Astrocyte (in vitro differentiated cells and primary cell): ENCODE data around the gene ZNF493. TPM values are rescaled to one million over a fixed set of nuclear protein-coding genes. Genes with fewer than 3 reads are reported as not detected.

Source experiments
- DNase-seq: peaks from one replicate; pipeline ENCODE4 v3.0.0-alpha.2; 2010; ENCODE audit warnings: low read depth
- FAIRE-seq: peaks from 2 replicates; lab custom pipeline; 2011; peaks lifted over from hg19 to GRCh38; lab: Jason Lieb, UNC
- H2AFZ ChIP-seq: 2 replicates; pipeline ENCODE4 v1.6.0; 2012; ENCODE audit warnings: low read depth, low read length, inconsistent platforms
- H3K27ac ChIP-seq: 2 replicates; pipeline ENCODE4 v1.5.1; 2011; ENCODE audit warnings: low read depth, low read length, inconsistent platforms
- H3K27me3 ChIP-seq: 2 replicates; pipeline ENCODE4 v1.6.0; 2011; ENCODE audit warnings: low read length, inconsistent platforms; ENCODE audit not compliant: insufficient read depth
- H3K36me3 ChIP-seq: 2 replicates; pipeline ENCODE4 v1.5.1; 2011; ENCODE audit warnings: low read length, inconsistent platforms; ENCODE audit not compliant: insufficient read depth
- H3K4me1 ChIP-seq: 2 replicates; pipeline ENCODE4 v1.5.1; 2011; ENCODE audit warnings: low read length, inconsistent platforms; ENCODE audit not compliant: insufficient read depth
- H3K4me2 ChIP-seq: 2 replicates; pipeline ENCODE4 v1.6.0; 2012; ENCODE audit warnings: low read length, inconsistent platforms
- H3K4me3 ChIP-seq: 2 replicates; pipeline ENCODE4 v1.5.1; 2011; ENCODE audit warnings: low read depth, mild to moderate bottlenecking, low read length, inconsistent platforms; ENCODE audit not compliant: insufficient read depth
- H3K79me2 ChIP-seq: 2 replicates; pipeline ENCODE4 v1.6.0; 2012; ENCODE audit warnings: mild to moderate bottlenecking, low read length, inconsistent platforms; ENCODE audit not compliant: insufficient read depth
- H3K9ac ChIP-seq: 2 replicates; pipeline ENCODE4 v1.6.0; 2012; ENCODE audit warnings: mild to moderate bottlenecking, low read length, inconsistent platforms
- H3K9me3 ChIP-seq: 2 replicates; pipeline ENCODE4 v1.5.1; 2012; ENCODE audit warnings: low read depth, mild to moderate bottlenecking, low read length, inconsistent platforms; ENCODE audit not compliant: insufficient read depth
- H4K20me1 ChIP-seq: 2 replicates; pipeline ENCODE4 v1.6.0; 2012; ENCODE audit warnings: low read length, inconsistent platforms; ENCODE audit not compliant: insufficient read depth
- H3K27ac Mint-ChIP-seq: one replicate; pipeline ENCODE4 v1.8.0; 2021; ENCODE audit warnings: mild to moderate bottlenecking, mixed read lengths; ENCODE audit not compliant: unreplicated experiment
- H3K27me3 Mint-ChIP-seq: one replicate; pipeline ENCODE4 v1.8.0; 2021; ENCODE audit warnings: low read depth, mixed read lengths; ENCODE audit not compliant: unreplicated experiment
- H3K36me3 Mint-ChIP-seq: one replicate; pipeline ENCODE4 v1.8.0; 2021; ENCODE audit warnings: low read depth, mixed read lengths; ENCODE audit not compliant: unreplicated experiment
- H3K4me1 Mint-ChIP-seq: one replicate; pipeline ENCODE4 v1.8.0; 2021; ENCODE audit warnings: low read depth, mixed read lengths; ENCODE audit not compliant: unreplicated experiment
- H3K4me3 Mint-ChIP-seq: one replicate; pipeline ENCODE4 v1.8.0; 2021; ENCODE audit warnings: mild to moderate bottlenecking, moderate library complexity, mixed read lengths; ENCODE audit not compliant: unreplicated experiment
- H3K9me3 Mint-ChIP-seq: one replicate; pipeline ENCODE4 v1.8.0; 2021; ENCODE audit warnings: mild to moderate bottlenecking, mixed read lengths; ENCODE audit not compliant: unreplicated experiment
- EZH2 ChIP-seq: IDR thresholded peaks from 2 replicates; pipeline ENCODE4 v1.6.1; 2012; ENCODE audit warnings: mild to moderate bottlenecking, low read length, inconsistent platforms; ENCODE audit not compliant: insufficient read depth
- total RNA-seq: library from RNA; stranded (reverse); gene quantifications from 2 replicates; pipeline ENCODE4 v1.2.1, GENCODE V29; 2021
- TF ChIP-seq, protein P1 (sequence below): IDR thresholded peaks from 2 replicates; pipeline ENCODE4 v1.5.1; 2011; ENCODE audit warnings: low read depth, mild to moderate bottlenecking, inconsistent platforms, low read length, moderate library complexity; ENCODE audit not compliant: insufficient read depth

ZNF493 gene
- total RNA-seq, 1 donor from 2014 or later, result 13.0 TPM

DNA sequence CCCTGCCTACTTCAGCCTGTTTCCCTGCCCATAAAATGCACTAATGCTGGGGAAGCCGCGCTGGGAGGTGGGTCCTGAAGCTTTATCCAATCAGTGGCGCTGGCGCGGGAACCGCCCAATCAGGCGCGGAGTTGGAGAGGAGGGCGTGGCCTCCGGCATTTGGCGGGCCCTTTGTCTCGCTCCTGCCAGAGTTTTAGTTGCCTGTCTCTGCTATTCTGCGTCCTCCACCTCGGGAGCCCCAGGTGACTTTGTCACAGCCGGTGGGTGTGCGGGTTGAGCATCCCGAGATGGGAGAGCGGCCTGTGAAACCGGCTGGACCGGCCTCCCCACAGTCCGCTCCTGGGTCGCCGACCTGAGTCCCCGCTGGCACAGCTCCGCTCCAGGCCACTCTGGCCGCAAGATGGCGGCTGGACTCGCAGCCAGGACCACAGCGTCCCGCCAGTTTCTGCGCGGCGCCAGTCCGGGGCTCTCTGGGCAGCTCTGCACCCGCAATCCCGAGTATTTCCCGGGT, 77.8 kb downstream of the ZNF493 start:
- Mint-ChIP-seq H3K27me3 (no peaks in the 10 kb centered on the region), H3K9me3 (peaks cover 4% of the 10 kb centered on the region), H3K27ac (no peak overlapping the region), H3K4me3 (no peak overlapping the region), H3K4me1 (no peaks in the 10 kb centered on the region), H3K36me3 (no peaks in the 10 kb centered on the region)
- Histone ChIP-seq H3K79me2 (no peaks in the 10 kb centered on the region), H3K4me2 (peak overlapping the region; percentile 83), H3K4me3 (peak overlapping the region; percentile 54), H3K9ac (peak overlapping the region; percentile 41), H3K9me3 (no peaks in the 10 kb centered on the region), H2AFZ (peak overlapping the region; percentile 92), H3K27me3 (no peaks in the 10 kb centered on the region), H4K20me1 (no peaks in the 10 kb centered on the region), H3K4me1 (no peaks in the 10 kb centered on the region), H3K27ac (no peak overlapping the region), H3K36me3 (no peaks in the 10 kb centered on the region)
- TF ChIP-seq EZH2, result no peak
- TF ChIP-seq, protein P1, sequence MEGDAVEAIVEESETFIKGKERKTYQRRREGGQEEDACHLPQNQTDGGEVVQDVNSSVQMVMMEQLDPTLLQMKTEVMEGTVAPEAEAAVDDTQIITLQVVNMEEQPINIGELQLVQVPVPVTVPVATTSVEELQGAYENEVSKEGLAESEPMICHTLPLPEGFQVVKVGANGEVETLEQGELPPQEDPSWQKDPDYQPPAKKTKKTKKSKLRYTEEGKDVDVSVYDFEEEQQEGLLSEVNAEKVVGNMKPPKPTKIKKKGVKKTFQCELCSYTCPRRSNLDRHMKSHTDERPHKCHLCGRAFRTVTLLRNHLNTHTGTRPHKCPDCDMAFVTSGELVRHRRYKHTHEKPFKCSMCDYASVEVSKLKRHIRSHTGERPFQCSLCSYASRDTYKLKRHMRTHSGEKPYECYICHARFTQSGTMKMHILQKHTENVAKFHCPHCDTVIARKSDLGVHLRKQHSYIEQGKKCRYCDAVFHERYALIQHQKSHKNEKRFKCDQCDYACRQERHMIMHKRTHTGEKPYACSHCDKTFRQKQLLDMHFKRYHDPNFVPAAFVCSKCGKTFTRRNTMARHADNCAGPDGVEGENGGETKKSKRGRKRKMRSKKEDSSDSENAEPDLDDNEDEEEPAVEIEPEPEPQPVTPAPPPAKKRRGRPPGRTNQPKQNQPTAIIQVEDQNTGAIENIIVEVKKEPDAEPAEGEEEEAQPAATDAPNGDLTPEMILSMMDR, result no peak
- DNase-seq (peak; percentile 60), FAIRE-seq (no peak)

Other genes starting within 250 kb of the ZNF493 start
- 13.8 and 20.0 TPM in 2 replicates for gene ZNF708, start 67.7 kb upstream of the ZNF493 start, total RNA-seq
- 13.1 and 18.6 TPM in 2 replicates for gene ZNF738, start 38.1 kb upstream of the ZNF493 start, total RNA-seq
- 11.0 and 12.7 TPM in 2 replicates for gene ZNF429, start 108.5 kb downstream of the ZNF493 start, total RNA-seq